Coronary artery (tissue), 2 donors: ENCODE data around the gene ENO3.

Experiments used
- DNase-seq: peaks from one replicate; pipeline ENCODE4 v3.0.0-alpha.2; 2017; ENCODE audit warnings: low spot score
- H3K27ac ChIP-seq, 2 donors: fragments of 200-600 bp; sonication (generic); one replicate each; pipeline ENCODE4 v1.5.1; 2016 to 2019
- H3K4me3 ChIP-seq: fragments of 200-600 bp; sonication (generic); 2 replicates; pipeline ENCODE4 v1.5.1; 2016; ENCODE audit warnings: mild to moderate bottlenecking, moderate library complexity
- TF ChIP-seq, protein P1 (sequence below): fragments of 200-600 bp; sonication (generic); IDR thresholded peaks from one replicate; pipeline ENCODE4 v1.5.1; 2019; ENCODE audit warnings: antibody characterized with exemption

Gene ENO3

DNA sequence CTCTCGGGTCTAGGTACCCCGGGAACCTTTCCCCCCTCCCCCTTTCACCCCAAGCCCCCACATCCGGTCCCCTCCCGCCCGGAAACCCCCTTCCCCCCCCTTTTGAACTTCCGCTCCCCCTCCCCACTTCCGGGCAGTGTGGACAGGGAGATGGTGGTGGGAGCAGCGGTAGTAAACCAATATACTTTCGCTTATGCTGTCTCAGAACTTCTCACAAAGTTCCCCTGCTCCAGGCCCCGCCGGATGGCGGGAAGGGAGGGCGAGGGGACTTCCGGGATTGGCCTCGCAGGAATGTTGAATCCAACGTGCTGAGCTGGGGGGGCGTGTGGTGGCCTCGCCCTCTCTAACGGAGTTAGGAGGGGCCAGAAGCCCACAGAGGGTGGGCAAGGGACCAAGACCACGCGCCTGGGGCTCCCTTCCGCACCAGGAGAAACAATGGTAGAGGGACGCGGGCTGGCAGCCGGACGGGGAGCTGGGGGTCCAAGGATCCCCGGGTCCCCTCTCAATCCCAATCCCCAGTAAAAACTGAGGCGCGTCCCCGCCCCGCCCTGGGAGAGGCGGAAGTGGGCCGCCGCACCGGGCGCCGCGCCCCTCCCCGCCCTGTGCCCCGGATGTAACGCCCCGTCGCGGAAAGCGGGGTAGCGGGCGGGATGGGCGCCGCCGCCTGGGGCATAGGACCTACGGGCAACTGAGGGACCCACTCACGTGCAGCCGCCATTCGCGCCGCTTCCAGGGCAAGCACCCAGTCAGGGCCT lies 3.3 kb upstream of the ENO3 start:
- DNase-seq, result no peak
- H3K27ac ChIP-seq, result peak overlapping the region; percentile 90 to 99
- H3K4me3 ChIP-seq, result peak overlapping the region; percentile 99
- TF ChIP-seq, protein P1, sequence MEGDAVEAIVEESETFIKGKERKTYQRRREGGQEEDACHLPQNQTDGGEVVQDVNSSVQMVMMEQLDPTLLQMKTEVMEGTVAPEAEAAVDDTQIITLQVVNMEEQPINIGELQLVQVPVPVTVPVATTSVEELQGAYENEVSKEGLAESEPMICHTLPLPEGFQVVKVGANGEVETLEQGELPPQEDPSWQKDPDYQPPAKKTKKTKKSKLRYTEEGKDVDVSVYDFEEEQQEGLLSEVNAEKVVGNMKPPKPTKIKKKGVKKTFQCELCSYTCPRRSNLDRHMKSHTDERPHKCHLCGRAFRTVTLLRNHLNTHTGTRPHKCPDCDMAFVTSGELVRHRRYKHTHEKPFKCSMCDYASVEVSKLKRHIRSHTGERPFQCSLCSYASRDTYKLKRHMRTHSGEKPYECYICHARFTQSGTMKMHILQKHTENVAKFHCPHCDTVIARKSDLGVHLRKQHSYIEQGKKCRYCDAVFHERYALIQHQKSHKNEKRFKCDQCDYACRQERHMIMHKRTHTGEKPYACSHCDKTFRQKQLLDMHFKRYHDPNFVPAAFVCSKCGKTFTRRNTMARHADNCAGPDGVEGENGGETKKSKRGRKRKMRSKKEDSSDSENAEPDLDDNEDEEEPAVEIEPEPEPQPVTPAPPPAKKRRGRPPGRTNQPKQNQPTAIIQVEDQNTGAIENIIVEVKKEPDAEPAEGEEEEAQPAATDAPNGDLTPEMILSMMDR, result no peak

DNA sequence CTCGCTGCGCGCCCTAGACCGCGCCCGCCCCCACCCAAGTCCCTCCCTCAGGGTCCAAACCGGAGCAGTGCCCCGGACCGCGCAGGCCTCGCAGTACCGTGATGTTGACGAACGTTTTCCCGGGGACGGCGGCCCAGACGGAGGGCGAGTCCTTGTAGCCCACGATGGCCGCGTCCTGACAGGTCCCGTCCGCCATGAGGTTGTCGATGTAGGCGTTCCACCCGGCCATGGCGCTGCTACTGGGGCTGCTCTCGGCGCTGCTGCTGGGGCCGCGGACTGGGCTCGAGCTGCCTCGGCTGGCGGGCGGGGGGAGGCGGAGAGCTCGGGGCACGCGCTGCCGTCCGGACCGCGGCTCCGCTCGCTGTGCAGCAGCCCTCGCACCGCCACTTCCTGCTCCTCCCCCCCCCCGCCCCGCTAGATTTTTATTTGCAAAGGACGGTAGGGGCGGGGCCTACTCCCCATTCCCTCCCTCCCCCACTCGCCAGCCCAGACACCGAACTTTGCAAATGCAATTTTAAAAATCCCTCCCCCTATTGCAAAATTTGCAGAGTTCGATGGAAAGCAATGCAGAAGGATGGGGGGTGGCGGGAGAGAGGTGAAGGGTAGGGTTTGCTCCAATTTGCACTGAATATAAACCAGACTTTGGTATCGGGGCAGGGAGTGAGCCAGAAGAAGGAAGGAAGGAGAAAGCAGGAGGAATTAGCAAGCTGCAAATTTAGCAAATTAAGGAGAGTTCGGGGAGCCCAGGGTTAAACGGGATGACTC lies 2.6 kb upstream of the ENO3 start, which contains the start of gene PFN1:
PFN1 (minus strand) TSS at position 365 of the 765 bp plus-strand sequence; CDS start at position 229, 136 bp downstream.
- Histone ChIP-seq H3K27ac (peak within 1 kb of the TSS; percentile 97 to 99), H3K4me3 (peak within 1 kb of the TSS; percentile 99)
- TF ChIP-seq, protein P1, result no peak
- DNase-seq, result peak; percentile 94

DNA sequence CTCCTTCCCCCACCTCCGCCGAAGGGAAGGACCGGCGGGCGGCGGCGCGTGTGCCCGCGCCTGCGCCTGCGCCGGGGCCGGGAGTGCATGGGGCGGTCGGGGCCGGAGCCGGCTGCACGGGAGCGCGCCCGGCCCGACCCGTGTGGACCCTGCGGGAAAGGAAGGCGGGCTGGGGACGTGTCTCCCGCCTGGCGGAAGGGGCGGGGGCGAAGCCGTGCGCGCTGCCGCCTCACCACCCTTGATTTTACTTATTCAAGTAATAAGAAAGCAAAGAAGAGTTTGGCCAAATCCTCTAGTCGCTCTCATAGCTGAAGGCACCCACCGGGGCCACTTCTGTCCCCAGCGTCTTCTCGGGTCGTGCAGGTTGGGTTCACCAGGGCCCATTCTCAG lies 2.0 kb upstream of the ENO3 start:
- H3K27ac ChIP-seq, result peak overlapping the region; percentile 97 to 99
- peak; percentile 89 for DNase-seq
- H3K4me3 ChIP-seq, result peak overlapping the region; percentile 99
- TF ChIP-seq, protein P1, result no peak

DNA sequence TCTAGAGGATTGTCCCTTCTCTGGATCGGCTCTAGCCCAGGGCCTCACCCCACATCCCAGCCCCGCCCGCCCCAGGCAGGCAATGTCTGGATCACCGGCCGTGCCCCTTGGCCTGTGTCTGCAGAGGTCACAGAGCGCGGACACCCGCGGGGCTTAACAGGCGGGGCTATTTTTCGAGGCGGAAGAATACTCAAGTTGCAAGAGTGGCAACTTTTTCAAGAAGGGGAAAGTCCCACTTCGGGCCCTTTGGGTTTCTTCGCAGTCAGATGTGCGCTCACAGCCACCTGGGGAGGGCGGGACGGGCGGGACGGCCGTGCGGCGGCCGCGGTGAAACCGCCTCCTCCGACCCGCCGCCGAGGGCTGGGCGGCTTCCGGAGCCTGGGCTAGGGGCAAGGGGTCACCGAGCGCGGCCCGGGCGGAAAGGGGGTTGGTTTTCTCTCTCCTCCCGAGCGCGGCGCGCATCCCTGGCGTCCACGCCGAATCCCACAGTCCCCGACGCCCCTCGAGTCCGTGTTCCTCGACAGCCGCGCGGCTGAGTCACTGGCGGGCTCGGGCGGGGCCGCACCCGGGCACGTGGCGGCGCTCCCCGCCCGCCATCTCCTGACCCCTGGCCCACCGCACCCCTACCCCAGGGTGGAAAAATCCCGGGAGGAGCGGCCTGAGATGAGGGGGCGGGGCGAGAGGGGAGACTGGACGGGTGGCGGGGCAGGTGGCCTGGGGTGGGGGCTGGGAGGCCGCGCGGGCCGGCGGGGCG lies 1.4 kb upstream of the ENO3 start:
- peak overlapping the region; percentile 99 for H3K4me3 ChIP-seq
- DNase-seq, result peak; percentile 87
- TF ChIP-seq, protein P1, result no peak

DNA sequence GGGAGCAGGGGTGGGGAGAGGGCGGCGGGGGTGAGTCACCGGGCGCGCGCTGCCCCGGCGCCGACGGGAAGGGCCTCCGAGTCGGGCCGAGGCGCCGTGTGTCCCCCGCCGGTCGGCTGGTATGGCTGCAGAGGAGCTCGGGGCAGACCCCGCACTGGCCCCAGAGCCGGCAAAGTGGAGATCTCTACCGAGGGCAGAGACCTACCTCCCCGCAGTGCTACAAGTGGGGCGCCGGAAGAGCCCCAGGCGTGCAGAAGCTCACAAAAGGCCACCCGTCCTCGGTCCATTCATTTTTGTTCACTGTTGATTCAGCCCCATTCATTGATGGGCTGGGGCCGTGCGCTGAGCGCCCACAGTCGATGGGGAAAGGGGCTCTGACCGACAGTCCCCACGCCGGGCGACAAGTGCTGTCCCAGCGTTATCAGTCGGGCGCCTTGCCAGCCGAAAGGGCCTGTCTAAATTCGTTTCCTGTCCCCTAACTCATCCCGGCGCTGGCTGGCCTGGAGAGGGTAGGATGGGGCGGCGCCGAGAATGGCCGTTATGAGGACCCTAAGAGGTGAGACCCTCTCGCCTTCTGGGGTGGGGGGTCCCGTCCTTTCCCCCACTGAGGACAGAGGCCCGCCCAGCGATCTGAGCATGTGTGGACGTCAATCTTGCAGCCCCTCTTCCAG lies 709 bp upstream of the ENO3 start:
- DNase-seq, result peak; percentile 85
- peak overlapping the region; percentile 97 to 99 for H3K27ac ChIP-seq
- TF ChIP-seq, protein P1, result no peak
- H3K4me3 ChIP-seq, result peak overlapping the region; percentile 99

More for the DNA sequence above, 1.4 kb upstream of the ENO3 start:
- peak overlapping the region; percentile 97 to 99 for H3K27ac ChIP-seq

DNA sequence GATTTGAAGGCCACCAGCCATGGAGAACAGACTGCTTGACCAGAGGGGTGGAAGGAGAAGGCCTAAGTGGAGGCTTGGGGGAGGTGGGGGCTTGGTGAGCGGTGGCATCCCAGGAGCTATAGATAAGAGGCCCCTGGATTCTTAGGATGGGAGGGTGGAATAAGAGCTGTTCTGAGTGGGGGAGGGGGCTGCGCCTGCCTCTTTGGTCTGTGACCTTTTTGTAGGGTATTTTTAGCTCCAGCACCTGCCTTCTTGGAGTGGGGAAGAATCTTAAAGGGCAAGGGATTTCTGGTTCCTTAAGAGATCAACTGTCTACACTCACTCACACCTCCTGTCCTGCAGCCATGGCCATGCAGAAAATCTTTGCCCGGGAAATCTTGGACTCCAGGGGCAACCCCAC lies 567 bp downstream of the ENO3 start:
- Histone ChIP-seq H3K4me3 (no peak overlapping the region), H3K27ac (no peak overlapping the region)
- TF ChIP-seq, protein P1, result no peak
- DNase-seq, result no peak
